GM19193 (cell line): Measurements from ENCODE around the gene CD4.

Experiments used
- POLR2A ChIP-seq: IDR thresholded peaks from 4 replicates; pipeline ENCODE4 v1.6.1; 2011; ENCODE audit not compliant: insufficient read depth, insufficient read length; ENCODE audit errors: extremely low read depth

Gene CD4

DNA sequence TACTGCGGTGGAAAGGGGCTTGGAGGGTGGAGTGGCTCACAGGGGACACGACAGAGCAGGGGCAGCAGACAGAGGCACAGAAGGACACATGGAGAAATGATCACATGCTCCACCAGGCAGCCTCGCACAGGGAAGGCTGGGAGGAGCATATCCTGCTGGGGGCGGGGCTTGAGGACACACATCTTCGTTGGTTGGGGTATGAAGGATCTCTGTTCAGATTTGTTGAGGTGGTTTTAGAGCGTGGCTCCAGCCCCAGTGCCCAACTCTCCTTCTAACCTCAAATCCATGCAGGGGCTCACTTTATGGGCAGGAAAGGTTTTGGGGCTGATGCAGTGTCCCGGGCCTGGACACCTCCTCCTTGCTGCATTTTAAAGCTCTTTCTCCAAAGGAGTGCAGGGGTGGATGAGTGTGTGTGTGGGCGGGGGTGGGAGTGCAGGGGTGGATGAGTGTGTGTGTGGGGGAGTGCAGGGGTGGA, 38.1 kb downstream of the CD4 start:
- no peak for TF ChIP-seq POLR2A

DNA sequence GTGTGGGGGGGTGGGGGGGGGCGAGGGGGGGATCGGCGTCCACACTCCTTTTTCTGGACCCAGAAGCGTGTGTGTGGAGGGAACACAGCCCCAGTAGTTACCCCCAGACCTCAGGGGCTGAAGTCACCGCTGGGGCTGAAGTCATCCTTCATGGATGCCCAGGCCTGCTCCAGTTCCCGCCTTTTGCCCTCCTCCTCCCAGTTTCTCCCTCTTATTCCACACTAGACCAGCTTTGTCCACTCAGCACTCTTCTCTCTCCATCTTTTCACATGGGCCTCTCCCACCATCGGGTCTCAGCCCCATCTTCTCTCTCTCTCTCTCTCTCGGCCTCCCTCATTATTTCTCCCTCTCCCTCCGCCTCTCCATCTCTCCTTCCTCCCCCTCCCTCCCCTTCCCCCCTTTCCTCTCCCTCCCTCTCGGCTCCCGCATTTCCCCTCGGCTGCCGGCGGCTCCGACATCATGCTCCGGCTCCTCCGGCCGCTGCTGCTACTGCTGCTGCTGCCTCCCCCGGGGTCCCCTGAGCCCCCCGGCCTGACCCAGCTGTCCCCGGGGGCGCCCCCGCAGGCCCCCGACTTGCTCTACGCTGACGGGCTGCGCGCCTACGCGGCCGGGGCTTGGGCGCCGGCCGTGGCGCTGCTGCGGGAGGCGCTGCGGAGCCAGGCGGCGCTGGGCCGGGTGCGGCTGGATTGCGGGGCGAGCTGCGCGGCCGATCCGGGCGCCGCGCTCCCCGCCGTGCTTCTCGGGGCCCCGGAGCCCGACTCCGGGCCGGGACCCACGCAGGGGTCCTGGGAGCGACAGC, 38.9 kb downstream of the CD4 start, which contains the start of gene P3H3:
Gene P3H3, plus strand, starts transcription at position 426 of the 799 bp plus-strand sequence. Its CDS starts 34 bp downstream, at position 460.
- TF ChIP-seq POLR2A = no peak

DNA sequence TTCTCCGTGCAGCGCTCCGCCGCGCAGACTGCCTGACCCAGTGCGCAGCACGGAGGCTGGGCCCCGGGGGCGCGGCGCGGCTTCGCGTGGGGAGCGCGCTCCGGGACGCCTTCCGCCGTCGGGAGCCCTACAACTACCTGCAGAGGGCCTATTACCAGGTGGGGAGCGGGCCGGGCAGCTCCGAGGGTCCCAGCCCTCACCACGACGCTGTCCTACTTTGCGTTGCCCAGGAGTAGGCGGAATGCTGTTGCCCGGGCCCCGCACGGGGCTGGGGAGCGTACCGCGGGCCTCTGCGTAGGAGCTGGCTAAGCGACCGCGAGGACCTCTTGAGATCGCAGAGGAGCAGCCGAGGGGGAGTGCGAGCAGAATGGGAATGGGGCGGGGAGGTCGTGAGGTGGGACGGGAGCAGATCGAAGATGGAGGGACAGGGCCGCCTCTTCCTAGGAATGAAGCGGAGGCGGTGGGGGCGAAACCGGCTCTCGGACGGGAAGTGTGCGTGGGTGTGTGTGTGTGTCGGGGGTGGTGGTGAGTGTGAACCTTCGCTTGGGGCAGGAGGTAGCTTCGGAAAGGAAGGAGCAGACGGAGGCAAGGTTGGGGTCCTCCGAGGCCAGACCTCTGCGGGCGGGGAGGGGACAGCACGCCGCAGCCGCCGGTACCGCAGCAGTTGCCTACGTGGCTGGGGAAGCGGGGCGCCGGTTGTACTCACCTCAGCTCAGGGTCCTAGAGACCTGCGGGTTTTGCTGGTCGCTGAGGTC, 39.6 kb downstream of the CD4 start:
- no peak for TF ChIP-seq POLR2A

DNA sequence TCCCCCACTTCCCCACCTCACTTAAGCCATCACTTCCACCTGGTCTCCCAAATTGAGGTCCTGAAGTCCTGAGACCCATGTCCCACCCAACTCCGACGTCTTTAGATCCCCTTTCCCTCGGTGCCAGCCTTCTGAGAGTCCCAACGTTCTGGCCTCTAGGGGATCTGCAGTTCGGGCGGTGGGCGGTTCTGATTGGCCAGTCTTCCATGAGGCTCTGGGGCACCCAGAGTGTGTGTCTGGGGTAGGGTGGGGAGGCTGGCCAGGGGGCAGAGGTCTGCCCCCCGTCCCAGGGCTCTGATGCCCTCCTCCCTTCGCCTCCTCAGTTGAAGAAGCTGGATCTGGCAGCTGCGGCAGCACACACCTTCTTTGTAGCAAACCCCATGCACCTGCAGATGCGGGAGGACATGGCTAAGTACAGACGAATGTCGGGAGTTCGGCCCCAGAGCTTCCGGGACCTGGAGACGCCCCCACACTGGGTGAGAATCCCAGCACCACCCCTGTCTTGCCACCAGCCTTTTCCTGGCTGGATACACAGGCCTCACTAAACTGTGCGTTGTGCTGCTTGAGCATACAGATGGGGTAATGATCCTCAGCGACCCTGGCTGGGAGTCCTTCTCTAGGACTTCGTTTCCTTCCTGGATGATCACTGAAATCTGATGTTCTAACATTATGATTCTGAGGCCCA, 40.4 kb downstream of the CD4 start:
- no peak for TF ChIP-seq POLR2A

DNA sequence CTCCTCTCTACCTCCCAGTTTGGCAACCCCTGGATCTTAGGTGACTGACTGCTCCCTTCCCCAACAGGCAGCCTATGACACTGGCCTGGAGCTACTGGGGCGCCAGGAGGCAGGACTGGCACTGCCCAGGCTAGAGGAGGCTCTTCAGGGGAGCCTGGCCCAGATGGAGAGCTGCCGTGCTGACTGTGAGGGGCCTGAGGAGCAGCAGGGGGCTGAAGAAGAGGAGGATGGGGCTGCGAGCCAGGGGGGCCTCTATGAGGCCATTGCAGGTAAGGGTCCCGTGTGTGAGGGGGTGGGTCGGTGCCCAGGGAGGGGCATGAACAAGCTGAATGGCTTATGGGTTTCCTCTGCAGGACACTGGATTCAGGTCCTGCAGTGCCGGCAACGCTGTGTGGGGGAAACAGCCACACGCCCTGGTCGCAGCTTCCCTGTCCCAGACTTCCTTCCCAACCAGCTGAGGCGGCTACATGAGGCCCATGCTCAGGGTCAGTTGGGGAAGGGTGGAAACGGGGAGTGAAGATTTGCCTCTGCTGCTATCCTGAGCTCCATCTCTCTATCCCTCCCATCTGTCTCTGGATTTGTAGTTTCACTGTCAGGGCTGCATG, 41.1 kb downstream of the CD4 start:
- TF ChIP-seq POLR2A = no peak

DNA sequence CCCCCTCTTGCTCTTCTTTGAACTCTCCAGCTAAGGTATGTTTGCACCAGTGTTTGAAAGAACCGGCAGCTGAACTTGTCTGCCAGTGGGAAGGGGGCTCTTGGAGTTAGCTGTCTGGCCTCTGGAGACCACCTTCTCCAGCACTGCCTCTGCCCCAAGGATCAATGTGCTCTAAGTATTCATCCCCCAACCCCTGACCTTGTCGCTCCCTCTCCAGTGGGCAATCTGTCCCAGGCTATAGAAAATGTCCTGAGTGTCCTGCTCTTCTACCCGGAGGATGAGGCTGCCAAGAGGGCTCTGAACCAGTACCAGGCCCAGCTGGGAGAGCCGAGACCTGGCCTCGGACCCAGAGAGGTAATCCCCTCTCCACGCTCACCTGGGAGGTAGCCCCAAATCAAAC, 41.7 kb downstream of the CD4 start:
- no peak for TF ChIP-seq POLR2A

DNA sequence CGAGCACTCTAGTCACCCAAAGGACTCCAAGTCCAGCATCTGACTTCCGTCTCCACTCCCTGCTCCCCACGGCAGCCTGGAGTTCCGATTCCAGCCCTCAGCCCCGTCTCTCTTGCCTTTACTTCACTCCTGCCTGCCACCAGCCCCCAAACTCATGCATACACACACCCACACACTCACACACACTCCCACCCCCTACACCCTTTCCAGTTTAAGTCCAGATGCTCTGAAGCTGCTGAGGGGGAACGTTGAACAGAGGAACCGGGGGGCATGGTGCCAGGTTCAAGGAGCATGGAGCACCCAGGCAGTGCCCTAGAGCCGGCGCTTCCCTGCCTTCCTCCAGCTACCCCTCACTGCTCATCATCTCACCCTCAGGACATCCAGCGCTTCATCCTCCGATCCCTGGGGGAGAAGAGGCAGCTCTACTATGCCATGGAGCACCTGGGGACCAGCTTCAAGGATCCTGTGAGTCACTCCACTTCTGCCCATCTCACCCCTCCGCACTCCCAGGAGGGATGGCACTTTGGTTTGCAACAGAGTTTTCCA, 42.2 kb downstream of the CD4 start:
- TF ChIP-seq POLR2A = no peak

DNA sequence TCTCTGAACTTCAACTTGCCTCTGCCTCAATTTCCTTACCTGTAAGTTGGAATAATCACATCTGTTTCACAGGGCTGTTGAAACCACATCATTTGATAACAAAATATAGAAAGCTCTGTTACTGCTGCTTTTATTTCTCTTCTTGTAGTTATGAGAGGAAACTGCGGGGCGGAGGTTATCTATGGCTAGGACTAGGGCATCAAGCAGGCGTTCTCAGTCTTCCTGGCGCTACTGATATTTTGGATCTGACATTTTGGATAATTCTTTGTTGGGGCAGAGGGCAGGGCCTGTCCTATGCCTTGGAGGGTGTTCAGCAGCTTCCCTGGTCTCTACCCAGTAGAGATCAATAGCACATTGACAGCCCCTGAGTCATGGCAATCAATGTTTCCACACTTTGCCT, 42.8 kb downstream of the CD4 start:
- no peak for TF ChIP-seq POLR2A

DNA sequence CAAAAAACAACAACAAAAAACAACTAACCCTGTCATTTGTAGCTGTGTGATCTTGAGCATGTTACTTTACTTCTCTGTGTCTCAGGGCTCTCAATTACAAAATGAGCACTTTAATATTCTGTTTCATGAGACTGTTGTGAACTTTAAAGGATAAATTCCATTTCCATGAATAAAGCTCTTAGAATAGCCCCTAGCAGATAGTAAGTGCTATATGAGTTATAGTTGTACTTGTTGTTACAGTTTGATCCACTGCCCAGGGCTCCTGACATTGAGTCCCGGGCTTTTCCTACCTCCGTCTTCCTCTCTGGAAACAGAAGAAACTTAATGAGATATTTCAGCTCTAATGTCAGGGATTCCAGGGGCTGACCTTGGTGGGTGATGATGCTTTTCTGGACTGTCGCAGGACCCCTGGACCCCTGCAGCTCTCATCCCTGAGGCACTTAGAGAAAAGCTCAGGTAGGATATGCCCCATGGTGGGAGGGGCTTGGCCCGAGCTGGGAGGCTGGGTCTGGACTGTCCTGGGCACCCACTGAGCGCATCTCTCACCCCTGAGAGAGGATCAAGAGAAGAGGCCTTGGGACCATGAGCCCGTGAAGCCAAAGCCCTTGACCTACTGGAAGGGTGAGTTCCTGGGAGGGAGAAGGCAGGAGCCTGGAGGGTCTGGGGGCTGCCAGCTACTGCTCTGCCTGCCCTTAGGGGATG, 44.0 kb downstream of the CD4 start:
- no peak for TF ChIP-seq POLR2A

DNA sequence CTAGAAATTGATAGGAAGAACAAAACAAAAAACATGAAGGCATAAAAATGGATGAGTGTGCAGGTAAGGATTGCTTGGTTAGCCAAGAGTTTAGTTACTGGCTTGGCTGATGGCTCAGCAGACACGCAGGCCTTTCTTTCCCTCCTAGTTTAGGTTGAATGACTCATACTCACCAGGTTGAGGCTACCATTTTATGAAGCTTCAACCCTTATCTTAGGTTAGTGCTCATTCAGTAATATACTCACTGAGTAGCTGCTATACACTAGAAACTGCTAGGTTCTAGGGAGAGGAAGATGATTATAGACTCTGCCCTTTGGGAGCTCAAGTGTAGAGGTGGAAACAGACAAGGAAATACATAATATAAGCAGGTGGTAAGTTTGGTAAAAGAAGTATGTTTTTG, 44.9 kb downstream of the CD4 start:
- TF ChIP-seq POLR2A = no peak

DNA sequence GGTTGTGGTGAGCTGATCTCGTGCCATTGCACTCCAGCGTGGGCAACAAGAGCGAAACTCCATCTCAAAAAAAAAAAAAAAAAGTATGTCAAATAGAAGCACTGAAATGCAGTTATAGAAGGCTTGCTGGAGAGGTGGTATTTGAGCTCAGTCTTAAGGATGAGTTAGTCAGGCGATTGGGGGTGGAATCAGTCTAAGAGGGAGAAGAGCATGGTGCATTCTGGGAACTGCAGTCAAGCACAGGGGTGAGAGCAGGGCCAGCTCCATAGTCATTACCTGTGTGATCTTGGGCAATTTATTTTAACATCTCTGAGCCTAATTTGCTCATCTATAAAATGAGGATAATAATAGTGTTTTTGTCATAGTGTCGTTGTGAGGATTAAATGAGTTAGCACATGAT, 45.5 kb downstream of the CD4 start:
- TF ChIP-seq POLR2A = no peak

DNA sequence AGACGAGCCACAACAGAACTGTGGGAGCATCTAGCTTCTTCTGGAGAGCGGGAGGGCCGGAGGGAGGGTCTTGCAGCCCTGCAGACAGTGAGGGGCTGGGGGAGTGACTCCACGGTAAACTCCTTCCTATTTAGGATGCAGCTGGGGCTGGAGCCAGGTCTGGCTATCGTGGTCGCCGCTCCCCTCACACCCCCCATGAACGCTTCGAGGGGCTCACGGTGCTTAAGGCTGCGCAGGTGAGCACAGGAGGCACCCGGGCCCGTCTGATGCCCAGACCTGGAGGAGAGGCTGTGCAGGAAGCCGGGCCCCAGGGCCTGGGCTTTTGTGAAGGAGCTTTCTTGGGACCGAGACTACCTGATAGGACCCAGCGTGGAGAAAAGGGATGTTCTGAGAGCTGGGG, 47.5 kb downstream of the CD4 start:
- no peak for TF ChIP-seq POLR2A

DNA sequence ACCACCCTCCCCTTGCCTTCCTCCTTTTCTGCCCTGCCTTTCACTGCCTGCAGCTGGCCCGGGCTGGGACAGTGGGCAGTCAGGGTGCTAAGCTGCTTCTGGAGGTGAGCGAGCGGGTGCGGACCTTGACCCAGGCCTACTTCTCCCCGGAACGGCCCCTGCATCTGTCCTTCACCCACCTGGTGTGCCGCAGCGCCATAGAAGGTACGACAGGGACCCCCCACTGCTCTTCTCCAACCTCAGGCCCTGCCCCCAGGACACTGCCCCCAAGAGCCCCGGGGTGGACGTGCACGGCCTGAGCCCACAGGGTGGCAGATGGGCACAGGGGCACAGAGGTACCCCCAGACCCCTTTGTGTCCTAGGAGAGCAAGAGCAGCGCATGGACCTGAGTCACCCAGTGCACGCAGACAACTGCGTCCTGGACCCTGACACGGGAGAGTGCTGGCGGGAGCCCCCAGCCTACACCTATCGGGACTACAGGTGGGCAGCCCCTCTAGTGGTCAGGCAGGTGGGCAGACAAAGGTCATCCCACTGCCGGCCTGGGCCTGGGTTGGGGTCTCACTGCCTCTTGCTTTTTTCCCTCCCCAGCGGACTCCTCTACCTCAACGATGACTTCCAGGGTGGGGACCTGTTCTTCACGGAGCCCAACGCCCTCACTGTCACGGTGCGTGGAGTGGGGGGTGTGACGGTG, 48.2 kb downstream of the CD4 start:
- TF ChIP-seq POLR2A = no peak
